IMR-90 (cell line): ENCODE results near the gene SARM1. TPM values are rescaled to one million over a fixed set of nuclear protein-coding genes. Genes with fewer than 3 reads are reported as not detected.

ENCODE experiments used
- ATAC-seq: fragments of 200-7000 bp; cut with Tn5 transposase; 2 replicates; pipeline ENCODE4 v1.9.1; 2020; ENCODE audit warnings: low read depth, mild to moderate bottlenecking, moderate library complexity
- BruUV-seq: library from RNA; stranded (reverse); fragments of 400-500 nt; replicated peaks from 2 replicates; lab custom pipeline; 2021; lab: Mats Ljungman, UMichigan
- CTCF ChIA-PET: fragments of 300-600 bp; formaldehyde crosslinking; extraction: SDS; loops from one replicate; lab custom pipeline; 2021; ENCODE audit warnings: antibody characterized with exemption; lab: Yijun Ruan, JAX
- POLR2A ChIA-PET: fragments of 300-600 bp; sonication (Branson Sonifier 250); formaldehyde crosslinking; loops from one replicate; lab custom pipeline; 2022; ENCODE audit warnings: antibody characterized with exemption; ENCODE audit not compliant: unreplicated experiment; lab: Charles Lee
- DNase-seq: peaks from one replicate; pipeline ENCODE4 v3.0.0; 2013
- H2AFZ ChIP-seq: replicated peaks from 2 replicates; pipeline ENCODE3; 2013; ENCODE audit warnings: low read length, mild to moderate bottlenecking; ENCODE audit not compliant: poor library complexity
- H2AK5ac ChIP-seq: 2 replicates; pipeline ENCODE4 v1.6.1; 2013; ENCODE audit warnings: low read depth, low read length, inconsistent platforms
- H2AK9ac ChIP-seq: replicated peaks from 2 replicates; pipeline ENCODE3; 2013; ENCODE audit warnings: mild to moderate bottlenecking, low read depth, low read length, moderate library complexity; ENCODE audit not compliant: poor library complexity
- H2BK120ac ChIP-seq: 2 replicates; pipeline ENCODE4 v1.6.1; 2013; ENCODE audit warnings: low read depth, low read length, inconsistent platforms
- H2BK15ac ChIP-seq: 3 replicates; pipeline ENCODE4 v1.6.1; 2013; ENCODE audit warnings: low read depth, low read length, inconsistent platforms
- H2BK20ac ChIP-seq: 2 replicates; pipeline ENCODE4 v1.6.1; 2013; ENCODE audit warnings: low read depth, mild to moderate bottlenecking, inconsistent platforms, low read length, moderate library complexity
- H2BK5ac ChIP-seq: 2 replicates; pipeline ENCODE4 v1.6.1; 2013; ENCODE audit warnings: mild to moderate bottlenecking, low read depth, low read length, inconsistent platforms; ENCODE audit not compliant: poor library complexity, severe bottlenecking
- H3K14ac ChIP-seq: replicated peaks from 2 replicates; pipeline ENCODE4 v1.6.1; 2013; ENCODE audit warnings: low read depth, low read length, inconsistent platforms
- H3K18ac ChIP-seq: 2 replicates; pipeline ENCODE4 v1.6.1; 2013; ENCODE audit warnings: low read depth, low read length, control low read depth
- H3K23ac ChIP-seq: 2 replicates; pipeline ENCODE4 v1.6.1; 2013; ENCODE audit warnings: low read depth, low read length, inconsistent platforms
- H3K27ac ChIP-seq: 2 replicates; pipeline ENCODE4 v1.5.1; 2013; ENCODE audit warnings: mild to moderate bottlenecking, control low read depth, low read length; ENCODE audit not compliant: insufficient read depth
- H3K27me3 ChIP-seq: 2 replicates; pipeline ENCODE4 v1.6.1; 2013; ENCODE audit warnings: low read length; ENCODE audit not compliant: control insufficient read depth, insufficient read depth
- H3K36me3 ChIP-seq: 2 replicates; pipeline ENCODE4 v1.6.1; 2013; ENCODE audit warnings: low read length, mixed read lengths; ENCODE audit not compliant: control insufficient read depth, insufficient read depth
- H3K4ac ChIP-seq: 2 replicates; pipeline ENCODE4 v1.6.1; 2013; ENCODE audit warnings: low read depth, low read length, inconsistent platforms
- H3K4me1 ChIP-seq: 2 replicates; pipeline ENCODE4 v1.6.1; 2013; ENCODE audit warnings: low read length, mixed read lengths; ENCODE audit not compliant: control insufficient read depth, insufficient read depth
- H3K4me2 ChIP-seq: 2 replicates; pipeline ENCODE4 v1.6.1; 2013; ENCODE audit warnings: low read depth, mild to moderate bottlenecking, control low read depth, low read length, moderate library complexity
- H3K4me3 ChIP-seq: 2 replicates; pipeline ENCODE4 v1.5.1; 2013; ENCODE audit warnings: low read depth, mild to moderate bottlenecking, control low read depth, low read length, moderate library complexity; ENCODE audit not compliant: insufficient read depth
- H3K56ac ChIP-seq: 2 replicates; pipeline ENCODE4 v1.6.1; 2013; ENCODE audit warnings: low read length, inconsistent platforms; ENCODE audit not compliant: insufficient read depth; ENCODE audit errors: extremely low read depth
- H3K79me1 ChIP-seq, 2 experiments: 2 replicates each; pipeline ENCODE4 v1.6.1; 2013; ENCODE audit warnings: low read length in 2 of 2, inconsistent platforms in 1 of 2, low read depth in 1 of 2
- H3K9ac ChIP-seq: 2 replicates; pipeline ENCODE4 v1.6.1; 2013; ENCODE audit warnings: low read depth, low read length, control low read depth
- H3K9me1 ChIP-seq: 2 replicates; pipeline ENCODE4 v1.6.1; 2013; ENCODE audit warnings: low read length, inconsistent platforms; ENCODE audit not compliant: insufficient read depth
- H3K9me3 ChIP-seq: 2 replicates; pipeline ENCODE4 v1.6.1; 2013; ENCODE audit warnings: low read length; ENCODE audit not compliant: control insufficient read depth, insufficient read depth
- H4K20me1 ChIP-seq: 2 replicates; pipeline ENCODE4 v1.6.1; 2013; ENCODE audit warnings: low read length, inconsistent platforms; ENCODE audit not compliant: insufficient read depth
- H4K5ac ChIP-seq: 2 replicates; pipeline ENCODE4 v1.6.1; 2013; ENCODE audit warnings: mild to moderate bottlenecking, low read depth, low read length, control low read depth
- H4K8ac ChIP-seq, 2 experiments: 2 replicates each; pipeline ENCODE4 v1.6.1; 2013; ENCODE audit warnings: low read depth in 2 of 2, low read length in 2 of 2, control low read depth in 1 of 2, inconsistent platforms in 1 of 2
- H4K91ac ChIP-seq: 2 replicates; pipeline ENCODE4 v1.6.1; 2013; ENCODE audit warnings: low read depth, low read length, inconsistent platforms; ENCODE audit not compliant: insufficient read depth
- CEBPB ChIP-seq: IDR thresholded peaks from 2 replicates; pipeline ENCODE4 v1.6.1; 2012; ENCODE audit warnings: low read depth, low read length, improper control_type of control experiment
- RFX5 ChIP-seq: IDR thresholded peaks from 2 replicates; pipeline ENCODE4 v1.8.0; 2012; ENCODE audit warnings: low read depth, mild to moderate bottlenecking, low read length, moderate library complexity
- WGBS, 2 experiments: methylation state at CpG; one replicate each; pipeline versions ENCODE4 v1.1.5 to v1.1.7; 2013; ENCODE audit warnings: missing lambda C conversion rate in 2 of 2; ENCODE audit not compliant: insufficient read length in 1 of 2; ENCODE audit errors: extremely low coverage in 2 of 2; 5-methylcytosine and 5-hydroxymethylcytosine counted together
- dilution Hi-C: fragments of 300-500 bp; cut with HindIII; formaldehyde crosslinking; loops from one replicate; pipeline ENCODE4 v1.14.3; 2018; ENCODE audit warnings: low sequenced_read_pairs; ENCODE audit not compliant: unreplicated experiment
- in situ Hi-C: fragments of 300-500 bp; cut with MboI; formaldehyde crosslinking; loops from 3 replicates; pipeline ENCODE4 v1.14.3; 2019; ENCODE audit warnings: low sequenced_read_pairs, inconsistent platforms, mixed read lengths
- intact Hi-C: fragments of 100-400 bp; cut with micrococcal nuclease; formaldehyde crosslinking; loops from 2 replicates; pipeline ENCODE4 v1.10.0; 2022
- polyA plus RNA-seq, 3 experiments: library from polyadenylated mRNA; depleted of rRNA; stranded (reverse); fragments of >200 nt; gene quantifications; 2 replicates each; pipeline ENCODE4 v1.2.3, GENCODE V29; 2012; ENCODE audit warnings: low replicate concordance in 1 of 3
- total RNA-seq: library from RNA; depleted of rRNA; stranded (reverse); fragments of >200 nt; gene quantifications from 2 replicates; pipeline ENCODE4 v1.2.3, GENCODE V29; 2012

Gene SARM1
- total and polyA plus RNA-seq, 2 of the 4 experiments (the other 2 are of a cell fraction) = 3.4 to 11.4 TPM

DNA sequence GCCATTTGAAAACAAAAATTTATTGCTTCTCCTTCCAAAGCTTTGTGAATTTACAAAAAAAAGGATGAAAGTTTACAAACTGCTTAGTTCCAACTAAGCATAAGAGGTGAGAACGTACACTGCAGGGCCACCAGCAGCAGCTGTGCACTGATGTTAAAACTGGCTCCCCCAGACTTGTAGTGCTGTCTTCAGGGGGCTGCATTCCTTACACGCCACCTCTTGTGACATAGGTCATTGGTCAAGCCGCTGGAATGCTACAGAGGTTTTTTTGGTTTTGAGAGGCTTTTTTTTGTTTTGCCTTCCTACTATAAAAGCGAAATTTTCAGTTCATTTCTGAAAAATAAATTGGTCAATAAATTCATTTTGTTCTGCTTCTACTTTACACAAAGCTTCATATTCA is 43.2 kb upstream of the SARM1 start:
- in situ Hi-C loops (loop anchor here (10.0 to 25.0 kb wide), 2 partner anchors 284 to 791 kb away; partner anchors contain the start of gene NLK), intact Hi-C loops (loop anchor here (10.0 kb wide), 1 partner anchor 524 kb away; the partner anchor contains the start of gene NOS2), dilution Hi-C loops (no loop called here)
- no peak overlapping the region for H4K5ac ChIP-seq
- peaks cover 5% of the 10 kb centered on the region; the same call in 1 of the 2 replicates for H4K20me1 ChIP-seq
- H2BK120ac ChIP-seq = no peak overlapping the region
- ChIA-PET POLR2A (no interaction called here), CTCF (no interaction called here)
- no peak overlapping the region for H2AK5ac ChIP-seq
- no peak overlapping the region for H3K4ac ChIP-seq
- no peaks in the 10 kb centered on the region for H3K27me3 ChIP-seq
- no CpG with 5 or more reads among the region's 4 CpGs for WGBS, 2 experiments
- H2AK9ac ChIP-seq = no peak overlapping the region
- peak; percentile 20; the same call in 1 of the 2 replicates for TF ChIP-seq CEBPB
- no peak for TF ChIP-seq RFX5
- H2BK20ac ChIP-seq = no peak overlapping the region
- H3K4me3 ChIP-seq = no peak overlapping the region
- H2BK5ac ChIP-seq = no peak overlapping the region
- no peak overlapping the region for H2BK15ac ChIP-seq
- no peak overlapping the region; a peak in 1 of 4 replicates for H4K8ac ChIP-seq
- ATAC-seq (peak; percentile 70), DNase-seq (peak; percentile 17)
- no peak overlapping the region for H3K4me2 ChIP-seq
- no peak overlapping the region for H3K56ac ChIP-seq
- H3K4me1 ChIP-seq = peaks cover 6% of the 10 kb centered on the region; the same call in 1 of the 2 replicates
- peaks cover 32% of the 10 kb centered on the region for H3K36me3 ChIP-seq
- H2AFZ ChIP-seq = no peak overlapping the region
- H3K14ac ChIP-seq = no peak overlapping the region
- peaks cover 26 to 48% of the 10 kb centered on the region in 2 experiments for H3K79me1 ChIP-seq
- BruUV-seq = no TSS peak
- 0 out of 2 replicates have a peak overlapping the region, but pooled peaks have one; percentile 24 for H3K23ac ChIP-seq
- H4K91ac ChIP-seq = no peak overlapping the region
- no peaks in the 10 kb centered on the region for H3K9me1 ChIP-seq
- no peak overlapping the region for H3K27ac ChIP-seq
- no peaks in the 10 kb centered on the region for H3K9me3 ChIP-seq
- no peak overlapping the region for H3K18ac ChIP-seq
- no peak overlapping the region for H3K9ac ChIP-seq
